HG03342 (cell line): Measurements from ENCODE around the gene PSMC1.

Experiments used
- ATAC-seq: cut with Tn5 transposase; IDR thresholded peaks from one replicate; pipeline ENCODE4 v1.9.1; 2021; ENCODE audit warnings: mild to moderate bottlenecking, moderate library complexity; ENCODE audit not compliant: unreplicated experiment

The PSMC1 gene

DNA sequence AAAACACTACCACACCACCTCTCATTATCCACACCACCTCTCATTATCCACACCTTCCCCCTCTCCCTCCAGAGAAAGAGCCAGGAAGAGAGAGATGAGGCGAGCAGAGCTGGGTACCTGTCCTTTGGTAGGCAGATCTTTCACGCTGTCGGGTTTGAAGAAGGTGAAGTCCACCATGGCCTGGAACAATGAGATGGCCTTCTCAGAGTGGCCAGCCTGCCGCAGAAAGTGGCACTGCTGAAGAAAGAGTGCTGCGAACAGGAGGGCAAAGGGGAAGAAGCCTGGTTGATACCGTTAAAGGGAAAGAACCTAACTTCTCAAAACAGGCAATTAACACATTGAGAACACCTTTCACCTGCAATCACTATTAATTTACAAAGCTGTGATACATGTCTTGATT is 44.8 kb downstream of the PSMC1 start:
- ATAC-seq, result no peak

DNA sequence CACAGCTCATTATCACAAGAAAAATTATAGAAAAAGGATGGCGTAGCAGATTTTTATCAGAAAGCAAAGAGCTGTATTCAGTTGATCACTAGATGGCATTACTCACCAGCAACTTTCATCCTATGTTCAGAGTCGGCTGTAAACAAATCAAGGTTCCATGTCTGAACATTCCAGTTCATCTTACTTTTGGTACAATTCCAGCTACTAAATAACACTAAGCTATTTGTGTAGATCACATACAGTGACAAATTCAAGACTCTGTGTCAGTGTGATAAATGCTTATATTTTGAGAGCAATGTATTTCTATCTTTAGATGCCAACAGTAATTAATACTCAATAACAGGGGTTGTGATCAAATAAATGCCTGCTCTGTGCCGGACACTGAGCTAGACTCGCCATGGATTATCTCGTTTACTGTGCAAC is 45.3 kb downstream of the PSMC1 start:
- no peak for ATAC-seq

DNA sequence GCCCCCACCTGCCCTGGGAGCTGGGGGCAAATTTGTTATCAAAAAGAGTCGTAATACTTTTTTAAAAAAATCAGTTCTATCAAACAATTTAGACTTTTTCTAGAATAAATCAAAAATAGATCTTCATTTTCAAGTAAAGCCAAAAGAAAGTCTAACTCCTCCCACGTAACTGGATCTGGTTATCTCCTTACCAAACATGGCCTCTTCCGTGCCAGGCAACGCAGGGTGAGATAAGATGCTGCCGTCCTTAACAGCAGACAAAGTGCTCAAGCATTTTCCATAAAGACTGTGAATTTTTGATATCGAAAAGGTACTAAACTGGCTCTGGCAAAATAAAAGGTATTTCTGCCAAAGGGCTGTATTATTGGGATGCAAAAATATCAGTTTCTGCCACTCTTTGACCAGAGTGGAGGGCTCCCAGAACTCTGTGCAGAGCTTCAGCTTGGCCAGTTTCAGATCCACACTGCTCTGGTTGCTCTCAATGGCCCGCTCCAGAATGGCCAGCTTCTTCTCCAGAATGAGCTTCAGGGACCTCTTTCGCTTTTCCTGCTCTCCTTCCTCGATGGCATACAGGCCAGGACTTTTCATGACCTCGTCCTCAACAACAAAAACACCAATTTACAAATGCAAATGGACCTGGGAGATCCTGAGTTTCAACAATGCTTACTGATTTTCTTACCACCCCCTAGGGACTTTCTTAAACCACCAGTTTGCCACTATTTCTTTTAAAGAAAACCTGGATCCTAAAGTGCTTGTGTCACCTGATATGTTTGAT is 46.4 kb downstream of the PSMC1 start:
- ATAC-seq, result no peak

DNA sequence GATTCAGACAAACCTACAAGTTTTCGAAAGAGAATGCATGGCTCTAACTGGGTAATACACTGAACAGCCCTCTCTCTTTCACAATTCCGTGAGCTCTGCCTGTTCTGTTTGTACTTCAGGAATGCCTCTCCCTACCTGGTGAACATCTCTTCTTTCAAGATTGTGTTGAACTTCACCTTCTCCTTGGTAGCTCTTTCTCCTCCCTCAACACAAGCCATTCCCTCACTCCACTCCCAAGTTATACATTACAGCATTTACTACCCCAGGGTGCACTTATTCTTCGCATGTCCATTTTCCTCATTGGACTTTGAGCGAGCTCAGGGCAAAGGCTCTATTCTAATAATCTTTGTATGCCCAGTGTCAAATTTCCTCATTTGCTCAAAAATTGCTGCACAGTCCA is 47.1 kb downstream of the PSMC1 start:
- no peak for ATAC-seq

DNA sequence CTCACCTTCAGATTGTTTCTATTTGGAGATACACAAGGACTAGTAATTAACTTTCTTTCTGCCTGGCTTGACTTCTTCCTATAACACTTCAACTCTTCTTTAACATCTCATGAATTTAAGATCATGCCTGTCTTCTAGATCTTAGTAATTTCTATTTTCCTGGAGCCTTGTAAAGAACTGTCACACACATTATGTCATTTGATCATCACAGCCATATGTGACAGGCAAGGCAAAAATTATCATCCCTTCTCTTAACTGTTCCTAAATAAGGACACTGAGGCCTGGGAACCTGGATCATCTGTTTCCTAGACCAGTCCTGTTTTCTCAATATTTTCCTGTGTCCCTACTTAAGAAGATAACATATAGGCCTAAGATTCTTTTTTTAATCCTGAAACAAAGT is 48.1 kb downstream of the PSMC1 start:
- ATAC-seq, result no peak

DNA sequence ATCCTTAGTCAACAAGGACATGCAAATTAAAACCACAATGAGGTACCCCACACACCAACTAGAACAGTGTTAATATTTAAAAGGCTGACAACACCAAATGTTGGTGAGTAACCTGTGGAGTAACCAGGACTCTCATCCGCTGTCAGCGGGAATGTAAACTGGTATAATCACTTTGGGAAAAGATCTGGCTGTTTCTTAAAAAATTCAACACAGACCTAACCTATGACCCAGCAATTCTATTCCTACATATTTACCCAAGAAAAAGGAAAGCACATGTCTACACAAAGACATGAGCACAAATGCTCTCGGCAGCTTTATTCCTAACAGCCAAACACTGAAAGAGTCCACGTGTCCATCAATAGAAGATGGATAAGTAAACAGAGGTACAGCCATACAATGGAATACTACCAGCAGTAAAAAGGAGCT is 48.8 kb downstream of the PSMC1 start:
- no peak for ATAC-seq

DNA sequence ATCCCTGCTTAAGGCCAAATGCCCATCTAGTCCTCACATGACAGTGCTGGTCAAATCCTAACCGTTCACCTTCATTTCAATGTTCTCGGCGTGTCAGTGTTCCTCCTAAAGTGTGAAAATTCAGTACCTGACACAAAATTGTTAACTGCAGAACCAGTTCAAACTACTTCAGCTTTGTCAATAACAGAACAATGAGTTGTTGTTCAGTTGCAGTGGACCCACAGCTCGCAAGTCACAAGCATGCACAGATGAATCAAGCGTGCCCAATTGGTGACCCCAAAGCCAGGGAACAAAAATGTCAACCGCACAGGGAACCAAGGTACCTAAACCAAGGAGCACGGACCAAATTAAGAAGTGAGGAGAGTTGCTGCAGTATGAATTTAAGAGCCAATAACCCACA is 52.2 kb downstream of the PSMC1 start:
- ATAC-seq, result no peak

DNA sequence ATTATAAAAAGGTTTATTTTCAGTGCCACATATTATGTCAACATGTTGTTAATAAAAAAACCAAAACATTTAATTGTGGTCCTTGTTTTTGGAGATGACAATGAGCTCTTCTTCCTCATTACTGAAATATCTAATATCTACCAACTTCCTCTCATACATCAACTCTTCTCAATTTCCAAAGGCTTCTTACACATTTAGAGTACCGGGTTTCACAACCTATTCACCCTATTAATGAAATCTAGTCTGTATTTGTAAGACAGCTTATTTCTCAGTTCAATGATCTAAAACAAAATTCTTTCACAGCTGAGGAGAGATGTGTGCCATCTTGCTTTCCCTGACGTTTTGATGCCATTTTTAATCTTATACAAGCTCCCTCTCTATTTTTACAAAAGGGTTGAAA is 60.9 kb downstream of the PSMC1 start:
- no peak for ATAC-seq

DNA sequence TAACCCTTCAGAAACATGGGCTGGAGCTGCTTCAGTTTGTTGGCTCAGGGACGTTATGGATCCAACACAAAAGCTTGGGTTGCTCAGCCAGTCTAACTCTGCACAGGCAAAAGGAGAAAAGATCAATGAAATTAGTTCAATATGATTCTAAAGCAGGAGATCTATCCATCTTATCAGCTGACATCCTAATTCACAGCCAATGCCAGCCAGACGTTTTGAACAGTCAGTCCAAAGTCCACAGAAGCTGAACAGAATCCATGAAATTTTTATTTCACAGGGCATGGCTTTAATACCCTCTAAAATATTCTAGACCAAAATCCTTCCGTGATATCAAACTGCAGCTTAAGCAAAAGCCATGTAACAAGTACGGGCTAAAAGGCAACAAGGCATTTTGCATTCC is 61.7 kb downstream of the PSMC1 start:
- no peak for ATAC-seq

DNA sequence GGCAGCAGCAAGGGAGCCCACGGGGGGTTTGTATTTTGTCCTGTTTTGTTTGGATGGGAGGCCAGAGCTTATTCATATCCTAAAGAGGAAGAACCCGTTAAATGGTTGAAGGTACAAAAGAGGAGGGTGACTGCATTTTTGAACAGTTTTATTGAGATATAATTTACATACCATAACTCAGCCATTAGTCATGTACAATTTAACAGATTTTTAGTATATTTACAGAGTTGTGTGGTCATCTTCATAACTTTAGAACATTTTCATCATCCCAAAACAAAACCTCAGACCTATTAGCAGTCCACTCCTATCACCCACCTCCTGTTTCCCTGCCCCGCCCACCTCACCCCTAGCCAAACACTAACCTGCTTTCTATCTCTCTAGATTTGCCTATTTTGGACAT is 62.8 kb downstream of the PSMC1 start:
- ATAC-seq, result no peak

DNA sequence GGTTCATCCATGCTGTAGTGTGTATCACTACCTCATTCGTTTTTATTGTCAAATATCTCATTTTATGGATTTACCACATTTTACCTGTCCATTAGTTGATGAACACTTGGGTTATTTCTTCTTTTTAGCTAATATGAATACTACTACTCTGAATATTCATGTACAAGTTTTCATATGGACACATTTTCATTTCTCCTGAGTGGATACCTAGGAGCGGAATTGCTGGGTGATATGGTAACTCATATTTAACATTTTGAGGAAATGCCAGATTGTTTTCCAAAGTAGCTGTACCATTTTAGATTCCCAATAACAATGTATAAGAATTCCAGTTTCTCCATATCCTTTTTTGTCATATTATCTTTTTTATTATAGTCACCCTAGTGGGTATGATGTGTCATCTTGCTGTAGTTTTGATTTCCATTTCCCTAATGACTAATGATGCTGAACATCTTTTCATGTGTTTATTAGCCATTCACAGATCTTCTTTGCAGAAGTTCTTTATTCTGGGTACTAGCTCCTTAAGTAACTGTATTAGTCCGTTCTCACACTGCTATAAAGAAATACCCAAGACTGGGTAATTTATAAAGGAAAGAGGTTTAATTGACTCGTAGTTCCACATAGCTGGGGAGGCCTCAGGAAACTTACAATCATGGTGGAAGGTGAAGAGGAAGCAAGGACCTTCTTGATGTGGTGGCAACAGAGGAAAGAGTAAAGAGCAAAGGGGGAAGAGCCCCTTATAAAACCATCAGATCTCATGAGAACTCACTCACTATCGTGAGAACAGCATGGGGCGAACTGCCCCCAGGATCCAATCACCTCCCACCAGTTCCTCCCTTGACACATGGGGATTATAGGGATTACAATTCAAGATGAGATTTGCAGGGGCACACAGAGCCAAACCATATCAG is 63.5 kb downstream of the PSMC1 start:
- no peak for ATAC-seq

DNA sequence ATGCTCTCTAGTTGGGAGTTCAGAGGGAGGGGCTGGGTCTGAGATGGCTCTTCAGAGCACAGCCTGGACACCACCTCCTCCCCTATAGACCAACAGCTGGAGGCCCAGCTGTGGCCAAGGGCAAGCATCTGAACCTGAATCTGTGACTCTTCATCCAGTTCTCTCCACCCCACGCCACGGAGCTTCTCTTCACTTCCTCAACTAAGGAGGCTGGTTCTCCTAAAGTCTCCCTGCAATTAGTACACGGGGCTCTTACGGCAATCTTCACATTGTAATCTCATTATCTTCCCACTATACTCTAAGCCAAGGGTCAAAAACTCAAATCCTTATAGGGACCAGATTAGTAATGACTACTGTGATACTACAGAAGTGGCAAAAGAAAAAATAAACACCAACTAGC is 65.5 kb downstream of the PSMC1 start:
- no peak for ATAC-seq
